Glutamatergic neuron (in vitro differentiated cells): ENCODE results near the gene TFCP2. TPM values are rescaled to one million over a fixed set of nuclear protein-coding genes. Genes with fewer than 3 reads are reported as not detected.

Experiments
- DNase-seq: peaks from one replicate; pipeline ENCODE4 v3.0.0; 2022
- H3K27ac Mint-ChIP-seq: one replicate; pipeline ENCODE4 v1.8.0; 2020; ENCODE audit warnings: mild to moderate bottlenecking, mixed read lengths, inconsistent platforms; ENCODE audit not compliant: unreplicated experiment
- H3K27me3 Mint-ChIP-seq: one replicate; pipeline ENCODE4 v1.8.0; 2020; ENCODE audit warnings: mild to moderate bottlenecking, moderate library complexity, mixed read lengths, inconsistent platforms; ENCODE audit not compliant: unreplicated experiment
- H3K36me3 Mint-ChIP-seq: one replicate; pipeline ENCODE4 v1.8.0; 2020; ENCODE audit warnings: mild to moderate bottlenecking, mixed read lengths, inconsistent platforms; ENCODE audit not compliant: unreplicated experiment
- H3K4me1 Mint-ChIP-seq: one replicate; pipeline ENCODE4 v1.8.0; 2020; ENCODE audit warnings: mild to moderate bottlenecking, low read depth, mixed read lengths, inconsistent platforms; ENCODE audit not compliant: unreplicated experiment
- H3K4me3 Mint-ChIP-seq: one replicate; pipeline ENCODE4 v1.8.0; 2020; ENCODE audit warnings: mild to moderate bottlenecking, mixed read lengths, inconsistent platforms; ENCODE audit not compliant: unreplicated experiment
- H3K9me3 Mint-ChIP-seq: one replicate; pipeline ENCODE4 v1.8.0; 2020; ENCODE audit warnings: mild to moderate bottlenecking, moderate library complexity, mixed read lengths, inconsistent platforms; ENCODE audit not compliant: unreplicated experiment
- CTCF ChIP-seq: fragments of 200-600 bp; sonication (generic); IDR thresholded peaks from one replicate; pipeline ENCODE4 v1.5.0; 2021; ENCODE audit not compliant: partially characterized antibody, unreplicated experiment
- total RNA-seq: library from RNA; stranded (reverse); fragmentation: NEBNext Ultra II Directional; extraction: Animal tissue kit (Norgen Biotek cat#: 25700); gene quantifications from one replicate; pipeline ENCODE4 v1.2.1, GENCODE V29; 2021; ENCODE audit not compliant: unreplicated experiment

Gene TFCP2
- total RNA-seq, 1 donor from 2014 or later: 21.7 TPM

- no peak for DNase-seq
- H3K27me3 Mint-ChIP-seq: no peaks in the 10 kb centered on the region
- no peaks in the 10 kb centered on the region for H3K4me1 Mint-ChIP-seq
- H3K4me3 Mint-ChIP-seq: no peak overlapping the region
- no peak for TF ChIP-seq CTCF
- H3K27ac Mint-ChIP-seq: no peak overlapping the region
- H3K36me3 Mint-ChIP-seq: no peaks in the 10 kb centered on the region
- peaks cover 1% of the 10 kb centered on the region for H3K9me3 Mint-ChIP-seq
Measured at GRCh38 chr12:51056242-51056641, 116.7 kb downstream of the TFCP2 start.

- DNase-seq: no peak
- Mint-ChIP-seq H3K27me3 (no peaks in the 10 kb centered on the region), H3K4me3 (no peak overlapping the region), H3K9me3 (peaks cover 1% of the 10 kb centered on the region), H3K4me1 (no peaks in the 10 kb centered on the region), H3K36me3 (no peaks in the 10 kb centered on the region), H3K27ac (no peak overlapping the region)
- TF ChIP-seq CTCF: no peak
Measured at GRCh38 chr12:51055060-51055459, 117.9 kb downstream of the TFCP2 start.

- DNase-seq: no peak
- H3K9me3 Mint-ChIP-seq: peaks cover 4% of the 10 kb centered on the region
- H3K36me3 Mint-ChIP-seq: no peaks in the 10 kb centered on the region
- H3K4me1 Mint-ChIP-seq: peaks cover 5% of the 10 kb centered on the region
- peaks cover 3% of the 10 kb centered on the region for H3K27me3 Mint-ChIP-seq
- no peak overlapping the region for H3K4me3 Mint-ChIP-seq
- TF ChIP-seq CTCF: no peak
- no peak overlapping the region for H3K27ac Mint-ChIP-seq
Measured at GRCh38 chr12:51051787-51052186, 121.1 kb downstream of the TFCP2 start.

GRCh38 chr12:51049525-51049924, 123.4 kb downstream of the TFCP2 start:
- H3K27ac Mint-ChIP-seq: no peak overlapping the region
- no peak overlapping the region for H3K4me3 Mint-ChIP-seq
- peaks cover 5% of the 10 kb centered on the region for H3K4me1 Mint-ChIP-seq
- no peak for TF ChIP-seq CTCF
- H3K36me3 Mint-ChIP-seq: no peaks in the 10 kb centered on the region
- H3K9me3 Mint-ChIP-seq: peaks cover 4% of the 10 kb centered on the region
- H3K27me3 Mint-ChIP-seq: peaks cover 5% of the 10 kb centered on the region
- DNase-seq: no peak

- Mint-ChIP-seq H3K4me3 (peak overlapping the region; percentile 97), H3K36me3 (no peaks in the 10 kb centered on the region), H3K4me1 (peaks cover 5% of the 10 kb centered on the region), H3K27me3 (peaks cover 5% of the 10 kb centered on the region), H3K9me3 (peaks cover 4% of the 10 kb centered on the region), H3K27ac (peak overlapping the region; percentile 95)
- TF ChIP-seq CTCF: no peak
- DNase-seq: no peak
Measured at GRCh38 chr12:51048661-51049251, 124.2 kb downstream of the TFCP2 start.
